RKO (cell line): Measurements from ENCODE around the gene GPANK1.

ENCODE experiments used
- DNase-seq: peaks from one replicate; pipeline ENCODE4 v3.0.0-alpha.2; 2016; ENCODE audit warnings: low spot score

Gene GPANK1

DNA sequence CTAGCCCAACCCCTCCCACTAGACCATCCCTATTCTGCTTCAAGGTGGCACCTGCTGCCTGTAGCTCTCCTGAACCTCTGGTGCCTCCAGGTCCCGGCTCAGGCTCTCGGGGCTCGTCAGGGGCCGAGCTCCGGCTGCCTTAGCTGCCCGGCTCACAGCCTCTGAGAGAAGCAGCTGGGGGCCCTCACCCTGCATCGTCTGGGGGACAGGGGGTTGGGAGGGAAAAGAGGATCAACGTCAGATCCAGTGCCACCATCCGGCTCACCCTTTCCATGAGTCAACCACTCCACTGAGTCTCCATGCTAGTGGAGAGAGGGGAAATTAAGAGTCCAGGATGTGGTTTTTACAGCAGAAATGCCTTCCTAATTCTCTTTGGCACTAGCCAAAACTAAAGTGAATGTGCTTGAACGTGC, 25.3 kb downstream of the GPANK1 start:
- DNase-seq = no peak

DNA sequence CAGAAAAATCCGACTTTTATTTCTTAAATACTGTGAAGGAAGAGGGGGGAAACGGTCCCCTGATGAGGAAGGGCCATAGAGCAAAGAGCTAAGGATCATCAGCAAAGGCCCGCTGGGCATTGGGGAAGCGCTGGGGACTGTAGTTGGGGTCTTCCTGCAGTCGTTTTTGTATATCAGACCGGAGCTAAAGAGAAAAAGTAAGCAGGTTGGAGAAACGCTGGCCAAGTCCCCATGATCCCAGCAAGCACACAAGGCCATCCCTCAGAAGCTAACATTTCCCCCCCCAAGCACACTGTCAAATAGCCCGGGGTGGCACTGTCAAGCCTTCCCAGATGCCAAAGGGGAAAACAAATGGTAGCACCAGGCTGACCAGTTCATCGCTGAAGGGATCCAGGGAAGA, 25.8 kb downstream of the GPANK1 start:
- no peak for DNase-seq

DNA sequence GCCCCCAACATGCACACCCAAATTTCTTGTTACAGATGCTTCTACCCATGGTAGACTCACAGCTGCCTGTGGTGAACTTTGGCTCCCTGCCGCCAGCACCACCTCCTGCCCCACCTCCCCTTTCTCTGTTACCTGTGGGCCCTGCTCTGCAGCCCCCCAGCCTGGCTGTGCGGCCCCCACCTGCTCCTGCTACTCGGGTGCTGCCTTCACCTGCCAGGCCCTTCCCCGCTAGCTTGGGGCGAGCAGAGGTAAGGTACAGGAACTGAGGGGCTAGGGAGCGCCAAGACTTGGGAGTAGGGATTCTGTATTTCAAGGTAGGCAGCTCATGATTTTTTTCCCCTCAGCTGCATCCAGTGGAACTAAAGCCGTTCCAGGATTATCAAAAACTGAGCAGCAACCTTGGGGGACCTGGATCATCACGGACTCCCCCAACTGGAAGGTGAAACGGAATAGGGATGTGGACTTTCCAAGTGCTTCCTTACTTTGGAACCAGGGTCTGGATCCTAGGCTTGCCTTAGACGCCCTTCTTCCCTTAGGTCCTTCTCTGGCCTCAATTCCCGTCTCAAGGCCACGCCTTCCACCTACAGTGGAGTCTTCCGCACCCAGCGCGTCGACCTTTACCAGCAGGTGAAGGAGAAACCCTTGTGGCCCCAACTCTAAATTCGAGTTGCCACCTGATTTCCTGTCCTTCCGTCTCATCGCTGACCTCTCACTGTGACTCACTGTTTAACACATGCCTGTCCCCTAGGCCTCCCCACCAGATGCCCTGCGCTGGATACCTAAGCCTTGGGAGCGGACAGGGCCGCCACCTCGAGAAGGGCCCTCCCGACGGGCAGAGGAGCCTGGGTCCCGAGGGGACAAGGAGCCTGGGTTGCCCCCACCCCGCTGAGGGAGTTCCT, 27.9 kb downstream of the GPANK1 start:
- no peak for DNase-seq

- DNase-seq = no peak
These were observed 29.7 kb downstream of the GPANK1 start for GRCh38 chr6:31634969-31635575.

DNA sequence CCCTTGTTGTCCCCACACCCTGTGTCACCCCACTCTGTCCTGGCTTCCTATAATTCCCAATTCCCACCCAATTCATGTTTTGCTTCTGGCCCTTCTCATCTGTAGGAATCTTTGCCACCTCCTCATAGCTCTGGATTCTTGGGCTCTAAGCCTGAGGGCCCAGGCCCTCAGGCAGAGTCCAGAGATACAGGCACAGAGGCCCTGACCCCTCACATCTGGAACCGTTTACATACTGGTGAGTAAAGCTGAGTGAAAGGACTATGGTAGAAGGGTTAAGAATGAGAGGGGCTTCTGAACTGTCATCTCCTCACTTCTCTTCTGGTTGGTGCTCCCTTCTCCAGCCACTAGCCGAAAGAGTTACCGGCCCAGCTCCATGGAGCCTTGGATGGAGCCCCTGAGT, 30.7 kb downstream of the GPANK1 start:
- DNase-seq = no peak

DNA sequence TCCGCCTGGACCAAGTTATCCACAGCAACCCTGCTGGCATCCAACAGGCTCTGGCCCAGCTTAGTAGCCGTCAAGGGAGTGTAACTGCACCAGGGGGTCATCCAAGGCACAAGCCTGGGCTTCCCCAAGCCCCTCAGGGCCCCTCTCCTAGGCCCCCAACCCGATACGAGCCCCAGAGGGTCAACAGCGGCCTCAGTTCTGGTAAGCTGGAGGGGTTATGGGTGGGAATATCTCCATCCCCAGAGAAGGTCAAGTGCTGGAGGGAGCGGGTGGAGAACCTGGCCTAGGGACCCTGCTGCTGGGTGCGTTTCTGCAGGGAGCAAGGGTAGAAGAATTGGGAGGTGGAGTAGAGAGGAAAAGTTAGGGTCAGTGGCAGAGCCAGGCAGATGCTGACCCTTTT, 31.4 kb downstream of the GPANK1 start:
- no peak for DNase-seq

DNA sequence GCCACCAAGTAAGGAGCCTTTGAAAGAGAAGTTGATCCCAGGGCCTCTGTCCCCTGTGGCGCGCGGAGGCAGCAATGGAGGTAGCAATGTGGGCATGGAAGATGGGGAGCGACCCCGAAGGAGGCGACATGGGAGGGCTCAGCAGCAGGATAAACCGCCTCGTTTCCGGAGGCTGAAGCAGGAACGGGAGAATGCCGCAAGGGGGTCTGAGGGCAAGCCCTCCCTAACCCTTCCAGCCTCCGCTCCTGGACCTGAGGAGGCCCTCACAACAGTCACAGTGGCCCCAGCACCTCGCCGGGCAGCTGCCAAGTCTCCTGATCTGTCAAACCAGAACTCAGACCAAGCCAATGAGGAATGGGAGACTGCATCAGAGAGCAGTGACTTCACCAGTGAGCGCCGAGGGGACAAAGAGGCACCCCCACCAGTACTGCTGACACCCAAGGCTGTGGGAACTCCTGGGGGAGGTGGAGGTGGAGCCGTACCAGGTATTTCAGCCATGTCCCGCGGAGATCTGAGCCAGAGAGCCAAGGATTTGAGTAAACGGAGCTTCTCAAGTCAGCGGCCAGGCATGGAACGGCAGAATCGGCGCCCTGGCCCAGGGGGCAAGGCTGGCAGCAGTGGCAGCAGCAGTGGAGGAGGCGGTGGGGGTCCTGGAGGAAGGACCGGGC, 32.4 kb downstream of the GPANK1 start:
- DNase-seq = no peak

- DNase-seq = peak; percentile 50
These were observed 33.0 kb downstream of the GPANK1 start for GRCh38 chr6:31631681-31632278.

DNA sequence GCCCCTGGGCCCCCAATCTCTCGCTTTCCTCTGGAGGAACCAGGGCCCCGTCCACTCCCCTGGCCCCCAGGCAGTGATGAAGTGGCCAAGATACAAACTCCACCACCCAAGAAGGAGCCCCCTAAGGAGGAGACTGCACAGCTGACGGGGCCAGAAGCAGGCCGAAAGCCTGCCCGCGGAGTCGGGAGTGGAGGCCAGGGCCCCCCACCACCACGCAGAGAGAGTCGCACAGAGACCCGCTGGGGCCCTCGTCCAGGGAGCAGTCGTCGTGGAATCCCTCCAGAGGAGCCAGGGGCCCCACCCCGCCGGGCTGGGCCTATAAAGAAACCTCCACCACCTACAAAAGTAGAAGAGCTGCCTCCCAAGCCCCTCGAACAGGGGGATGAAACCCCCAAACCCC, 33.6 kb downstream of the GPANK1 start:
- no peak for DNase-seq

GRCh38 chr6:31630177-31630934, 34.4 kb downstream of the GPANK1 start:
- no peak for DNase-seq

DNA sequence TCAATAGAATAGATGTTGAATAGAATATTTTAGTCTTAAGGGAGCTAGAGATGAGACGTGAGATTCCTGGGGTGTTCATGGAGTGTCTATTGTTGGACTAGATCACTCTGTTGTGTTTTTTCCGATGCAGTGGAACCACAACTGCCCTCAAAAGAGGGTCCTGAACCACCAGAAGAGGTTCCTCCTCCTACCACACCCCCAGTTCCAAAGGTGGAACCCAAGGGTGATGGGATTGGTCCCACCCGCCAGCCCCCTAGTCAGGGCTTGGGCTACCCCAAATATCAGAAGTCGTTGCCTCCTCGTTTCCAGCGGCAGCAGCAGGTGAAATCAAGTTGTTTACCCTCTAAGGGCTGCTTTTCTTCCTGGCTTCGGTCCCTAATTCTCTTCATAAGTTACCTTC, 35.8 kb downstream of the GPANK1 start:
- no peak for DNase-seq

GRCh38 chr6:31627690-31628287, 37.0 kb downstream of the GPANK1 start:
- DNase-seq = no peak

DNA sequence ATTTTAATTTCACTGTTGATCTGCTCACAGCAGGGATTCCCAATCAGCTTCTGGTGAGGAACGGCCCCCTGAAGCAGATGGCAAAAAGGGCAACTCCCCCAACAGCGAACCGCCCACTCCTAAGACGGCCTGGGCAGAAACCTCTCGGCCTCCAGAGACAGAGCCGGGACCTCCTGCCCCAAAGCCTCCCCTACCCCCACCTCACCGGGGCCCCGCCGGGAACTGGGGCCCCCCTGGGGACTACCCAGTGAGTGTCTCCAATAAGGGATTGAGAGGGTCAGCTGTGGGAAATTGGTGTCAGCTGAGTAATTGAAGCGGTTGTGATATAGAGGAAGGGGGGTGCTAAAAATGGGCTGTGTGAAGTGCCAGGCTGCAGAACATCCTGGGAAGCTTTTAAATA, 37.8 kb downstream of the GPANK1 start:
- no peak for DNase-seq

- no peak for DNase-seq
These were observed 40.7 kb downstream of the GPANK1 start for GRCh38 chr6:31624070-31624469.

GRCh38 chr6:31622684-31623091, 42.1 kb downstream of the GPANK1 start:
- DNase-seq = no peak

- no peak for DNase-seq
These were observed 42.8 kb downstream of the GPANK1 start for GRCh38 chr6:31621991-31622390.

DNA sequence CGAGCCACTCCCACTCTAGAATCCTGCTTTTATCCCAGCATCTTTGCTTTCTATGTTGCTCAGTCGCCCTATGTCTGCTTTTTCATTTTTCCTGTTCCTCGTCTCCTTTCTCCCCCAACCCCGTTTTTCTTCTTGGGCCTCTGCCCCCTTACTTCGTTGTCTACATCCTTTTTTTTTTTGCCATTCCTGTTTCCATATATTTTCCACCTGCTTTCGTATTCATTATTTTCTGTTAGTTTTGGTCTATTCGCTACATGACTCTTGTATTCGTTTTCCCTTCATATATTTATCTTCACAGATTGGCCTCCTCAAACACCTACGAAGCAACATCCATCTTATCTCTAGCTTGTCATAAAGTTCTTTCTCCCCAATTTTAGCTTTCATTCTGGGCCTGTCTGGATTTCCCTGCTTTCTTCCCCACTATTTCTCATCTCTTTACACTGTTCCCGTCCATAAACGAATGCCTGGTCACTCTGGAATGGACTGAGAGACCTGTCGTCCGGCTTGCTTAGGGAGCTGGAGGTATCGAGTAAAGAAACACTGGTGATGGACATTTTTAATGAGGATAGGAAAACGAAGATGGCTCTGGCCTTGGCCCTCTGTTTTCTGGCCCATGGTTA, 43.4 kb downstream of the GPANK1 start:
- DNase-seq = no peak

DNA sequence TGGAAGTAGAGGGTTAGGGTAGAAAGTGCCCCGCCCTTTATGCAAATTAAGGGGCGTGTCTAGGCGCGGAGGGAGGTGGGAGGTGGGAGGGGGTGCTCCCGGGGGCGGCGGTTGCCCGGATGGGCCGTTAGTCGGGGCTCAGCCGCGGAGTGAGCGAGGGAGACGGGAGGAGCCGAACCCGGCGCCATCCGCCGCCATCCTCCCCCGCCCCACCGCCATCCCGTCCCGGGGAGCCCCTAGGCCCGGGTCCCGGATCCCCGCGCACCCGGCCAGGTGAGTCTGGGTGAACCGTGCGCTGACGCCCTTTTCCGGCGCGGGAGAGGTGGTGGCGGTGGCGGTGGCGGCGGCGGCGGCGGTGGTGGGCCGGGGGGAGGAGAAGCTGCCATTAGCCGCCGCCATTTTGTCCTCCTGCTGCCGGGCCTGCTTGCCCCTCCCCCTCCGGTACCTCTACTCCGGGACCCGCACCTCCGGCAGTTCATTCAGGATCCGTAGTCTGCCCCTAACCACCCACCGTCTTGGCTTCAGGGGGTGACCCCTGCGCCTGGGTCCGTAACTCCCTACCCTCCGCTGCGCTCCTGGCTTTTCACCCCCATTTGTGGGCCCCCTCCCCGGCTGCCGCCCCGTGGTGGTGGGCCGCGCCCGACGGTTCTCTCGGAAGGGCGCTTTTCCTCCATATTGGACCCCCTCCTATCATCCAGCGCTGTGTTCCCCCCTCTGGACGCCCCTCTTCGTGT, 44.0 kb downstream of the GPANK1 start, which contains the start of gene PRRC2A:
Gene PRRC2A (plus strand): TSS at position 130 of the 734 bp plus-strand sequence. CDS start 2,075 bp downstream, outside the sequence.
- peak; percentile 76 for DNase-seq

DNA sequence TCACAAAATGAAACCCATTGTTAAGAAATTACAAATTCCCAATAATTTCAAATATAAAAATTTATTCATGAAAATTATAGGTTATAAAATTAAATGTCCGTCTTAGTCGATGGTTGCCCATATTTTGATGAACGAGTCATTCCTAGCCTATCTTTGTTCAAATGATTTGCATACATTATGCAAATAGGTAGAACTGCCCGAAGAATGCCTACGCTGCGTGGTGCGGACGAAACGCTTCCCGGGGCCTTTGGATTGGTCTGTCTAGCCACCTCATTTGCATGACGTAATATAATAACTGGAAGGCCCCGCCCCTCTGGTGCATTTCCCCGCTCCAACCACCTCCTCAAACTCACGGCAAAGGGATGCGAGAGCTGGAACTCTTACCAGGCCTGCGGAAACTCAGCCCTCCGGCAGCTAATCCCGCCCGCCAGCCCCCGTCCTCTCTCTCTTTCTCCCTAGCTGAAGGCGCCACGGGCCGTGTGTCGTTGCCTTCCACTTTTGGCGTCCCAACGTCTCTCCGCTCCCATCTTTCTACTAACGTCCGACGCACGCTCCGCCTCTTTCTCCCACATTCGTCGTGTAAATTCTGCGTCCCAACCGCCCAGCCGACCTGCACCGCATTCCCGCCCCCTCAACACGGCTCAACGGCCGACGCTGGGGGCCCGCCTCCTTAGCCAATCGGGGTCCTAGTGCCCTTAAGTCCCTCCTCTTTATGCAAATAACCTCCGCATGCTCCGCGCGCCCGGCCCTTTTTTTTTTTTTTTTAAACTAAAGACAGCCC, 44.8 kb downstream of the GPANK1 start:
- DNase-seq = peak; percentile 99
